ENCODE results near the gene SGF29.
"Not testable (repeated sequence)": the region's sequence is repeated elsewhere in the genome, so short reads cannot be mapped to it uniquely, and the experiment has no call there.

SGF29 gene

GRCh38 chr16:28590384-28591340, 36.9 kb downstream of the SGF29 start:
- TF ChIP-seq, protein P1, sequence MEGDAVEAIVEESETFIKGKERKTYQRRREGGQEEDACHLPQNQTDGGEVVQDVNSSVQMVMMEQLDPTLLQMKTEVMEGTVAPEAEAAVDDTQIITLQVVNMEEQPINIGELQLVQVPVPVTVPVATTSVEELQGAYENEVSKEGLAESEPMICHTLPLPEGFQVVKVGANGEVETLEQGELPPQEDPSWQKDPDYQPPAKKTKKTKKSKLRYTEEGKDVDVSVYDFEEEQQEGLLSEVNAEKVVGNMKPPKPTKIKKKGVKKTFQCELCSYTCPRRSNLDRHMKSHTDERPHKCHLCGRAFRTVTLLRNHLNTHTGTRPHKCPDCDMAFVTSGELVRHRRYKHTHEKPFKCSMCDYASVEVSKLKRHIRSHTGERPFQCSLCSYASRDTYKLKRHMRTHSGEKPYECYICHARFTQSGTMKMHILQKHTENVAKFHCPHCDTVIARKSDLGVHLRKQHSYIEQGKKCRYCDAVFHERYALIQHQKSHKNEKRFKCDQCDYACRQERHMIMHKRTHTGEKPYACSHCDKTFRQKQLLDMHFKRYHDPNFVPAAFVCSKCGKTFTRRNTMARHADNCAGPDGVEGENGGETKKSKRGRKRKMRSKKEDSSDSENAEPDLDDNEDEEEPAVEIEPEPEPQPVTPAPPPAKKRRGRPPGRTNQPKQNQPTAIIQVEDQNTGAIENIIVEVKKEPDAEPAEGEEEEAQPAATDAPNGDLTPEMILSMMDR (conservative IDR thresholded peaks at IDR 0.05; ENCODE audit: low read depth, low read length): no peak
- no peak overlapping the region for H3K4me3 ChIP-seq (IDR thresholded peaks at IDR 0.05; ENCODE audit: insufficient read depth, low read depth, low read length)
- no peak overlapping the region for H3K9ac ChIP-seq
- no peak overlapping the region for H3K4me2 ChIP-seq
- H3K27me3 ChIP-seq (ENCODE audit: insufficient read depth, low read depth): no peaks in the 10 kb centered on the region
- no peak overlapping the region for H3K27ac ChIP-seq
- no peak overlapping the region for H2AFZ ChIP-seq (ENCODE audit: low read depth)
- H3K79me2 ChIP-seq (ENCODE audit: insufficient read depth, low read depth): no peaks in the 10 kb centered on the region
- H4K20me1 ChIP-seq (ENCODE audit: insufficient read depth): no peaks in the 10 kb centered on the region
- no peaks in the 10 kb centered on the region for H3K4me1 ChIP-seq (ENCODE audit: low read depth, poor library complexity, severe bottlenecking)
- H3K36me3 ChIP-seq (ENCODE audit: insufficient read depth): no peaks in the 10 kb centered on the region

- no peak overlapping the region for H3K9ac ChIP-seq
- no peaks in the 10 kb centered on the region for H3K79me2 ChIP-seq (ENCODE audit: insufficient read depth, low read depth)
- no peak overlapping the region for H3K4me2 ChIP-seq
- no peaks in the 10 kb centered on the region for H3K36me3 ChIP-seq (ENCODE audit: insufficient read depth)
- TF ChIP-seq, protein P1 (conservative IDR thresholded peaks at IDR 0.05; ENCODE audit: low read depth, low read length): no peak
- H3K4me3 ChIP-seq (IDR thresholded peaks at IDR 0.05; ENCODE audit: insufficient read depth, low read depth, low read length): no peak overlapping the region
- no peaks in the 10 kb centered on the region for H3K27me3 ChIP-seq (ENCODE audit: insufficient read depth, low read depth)
- no peaks in the 10 kb centered on the region for H4K20me1 ChIP-seq (ENCODE audit: insufficient read depth)
- H2AFZ ChIP-seq (ENCODE audit: low read depth): no peak overlapping the region
- H3K27ac ChIP-seq: no peak overlapping the region
- no peaks in the 10 kb centered on the region for H3K4me1 ChIP-seq (ENCODE audit: low read depth, poor library complexity, severe bottlenecking)
Observed at GRCh38 chr16:28591355-28591754, 37.6 kb downstream of the SGF29 start.

DNA sequence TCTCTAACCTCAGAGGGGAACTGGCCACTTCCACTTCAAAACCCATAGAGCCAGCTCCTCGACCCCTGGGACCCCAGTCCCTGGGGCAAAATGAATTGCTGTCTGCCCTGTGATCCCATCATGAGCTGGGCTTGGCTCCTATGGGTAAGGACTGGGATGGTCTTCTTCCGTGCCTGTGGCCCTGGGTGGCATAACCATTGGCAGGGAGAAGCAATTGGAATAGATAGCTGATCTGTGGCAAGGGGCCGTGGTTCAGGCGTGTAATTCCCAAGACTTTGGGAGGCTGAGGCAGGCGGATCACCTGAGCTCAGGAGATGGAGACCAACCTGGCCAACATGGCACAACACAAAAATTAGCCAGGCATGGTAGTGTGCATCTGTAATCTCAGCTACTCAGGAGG, 38.8 kb downstream of the SGF29 start:
- no peak overlapping the region for H3K27ac ChIP-seq
- no peak overlapping the region for H3K4me3 ChIP-seq (IDR thresholded peaks at IDR 0.05; ENCODE audit: insufficient read depth, low read depth, low read length)
- H4K20me1 ChIP-seq (ENCODE audit: insufficient read depth): no peaks in the 10 kb centered on the region
- peaks cover 8% of the 10 kb centered on the region for H3K4me1 ChIP-seq (ENCODE audit: low read depth, poor library complexity, severe bottlenecking)
- TF ChIP-seq, protein P1 (conservative IDR thresholded peaks at IDR 0.05; ENCODE audit: low read depth, low read length): no peak
- no peaks in the 10 kb centered on the region for H3K36me3 ChIP-seq (ENCODE audit: insufficient read depth)
- H3K9ac ChIP-seq: no peak overlapping the region
- H3K79me2 ChIP-seq (ENCODE audit: insufficient read depth, low read depth): no peaks in the 10 kb centered on the region
- no peak overlapping the region for H2AFZ ChIP-seq (ENCODE audit: low read depth)
- H3K4me2 ChIP-seq: no peak overlapping the region
- H3K27me3 ChIP-seq (ENCODE audit: insufficient read depth, low read depth): no peaks in the 10 kb centered on the region

DNA sequence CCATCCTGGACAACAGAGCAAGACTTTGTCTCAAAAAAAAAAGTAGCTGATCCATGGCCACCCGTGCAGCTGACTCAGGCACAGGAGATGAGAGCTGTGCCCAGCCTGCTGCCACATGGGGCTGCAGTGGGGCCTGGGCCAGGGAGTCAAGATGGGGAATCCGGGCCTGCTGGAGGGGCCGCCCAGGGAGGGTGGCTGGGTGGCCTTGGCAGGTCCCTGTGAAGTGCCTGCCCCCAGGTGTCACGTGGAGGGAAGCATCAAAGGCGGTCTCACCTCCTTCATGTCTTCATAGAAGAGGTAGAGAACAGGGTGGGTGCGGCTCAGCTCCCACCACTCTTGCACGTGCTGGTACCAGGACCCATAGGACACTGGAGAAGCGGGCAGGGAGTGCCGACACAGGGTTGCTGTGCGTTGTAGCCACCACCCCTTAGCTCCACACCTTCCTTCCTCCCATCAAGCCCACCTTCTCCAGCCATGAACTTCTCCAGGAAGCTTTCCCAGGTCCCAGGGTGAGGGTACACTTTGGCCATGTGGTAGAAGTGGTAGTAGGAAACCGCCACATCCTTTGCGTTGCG, 39.3 kb downstream of the SGF29 start:
- Histone ChIP-seq H3K4me2 (no peak overlapping the region), H3K4me1 (ENCODE audit: low read depth, poor library complexity, severe bottlenecking) (peaks cover 13% of the 10 kb centered on the region), H3K79me2 (ENCODE audit: insufficient read depth, low read depth) (no peaks in the 10 kb centered on the region), H3K4me3 (IDR thresholded peaks at IDR 0.05; ENCODE audit: insufficient read depth, low read depth, low read length) (no peak overlapping the region), H3K36me3 (ENCODE audit: insufficient read depth) (no peaks in the 10 kb centered on the region), H4K20me1 (ENCODE audit: insufficient read depth) (no peaks in the 10 kb centered on the region), H3K9ac (no peak overlapping the region), H3K27me3 (ENCODE audit: insufficient read depth, low read depth) (no peaks in the 10 kb centered on the region), H3K27ac (no peak overlapping the region), H2AFZ (ENCODE audit: low read depth) (no peak overlapping the region)
- TF ChIP-seq, protein P1 (conservative IDR thresholded peaks at IDR 0.05; ENCODE audit: low read depth, low read length): no peak

GRCh38 chr16:28595451-28595850, 41.7 kb downstream of the SGF29 start:
- H3K4me3 ChIP-seq (IDR thresholded peaks at IDR 0.05; ENCODE audit: insufficient read depth, low read depth, low read length); H2AFZ ChIP-seq (ENCODE audit: low read depth); H3K79me2 ChIP-seq (ENCODE audit: insufficient read depth, low read depth); H3K27me3 ChIP-seq (ENCODE audit: insufficient read depth, low read depth); H3K4me2 ChIP-seq; H4K20me1 ChIP-seq (ENCODE audit: insufficient read depth); H3K27ac ChIP-seq; H3K9ac ChIP-seq; H3K36me3 ChIP-seq (ENCODE audit: insufficient read depth): not testable (repeated sequence)
- peaks cover 16% of the 10 kb centered on the region for H3K4me1 ChIP-seq (ENCODE audit: low read depth, poor library complexity, severe bottlenecking)

Measured in KMS-11 (cell line).